Adrenal gland (tissue), 12 donors: Measurements from ENCODE around the gene DACT3. TPM values are rescaled to one million over a fixed set of nuclear protein-coding genes. Genes with fewer than 3 reads are reported as not detected.

ENCODE experiments used
- DNase-seq, 7 donors: peaks; one replicate each; pipeline ENCODE4 v3.0.0-alpha.2; 2019 to 2020
- H3K27ac ChIP-seq, 5 donors: fragments of 200-600 bp; sonication (generic) in 4 of 5; 1 replicate in 3 of 5; 2 replicates in 2 of 5; pipeline versions ENCODE4 v1.5.1 to v1.8.0; 2016 to 2020; ENCODE audit warnings: mild to moderate bottlenecking in 1 of 5
- H3K27me3 ChIP-seq: fragments of 200-600 bp; 2 replicates; pipeline ENCODE4 v1.8.0; 2021
- H3K36me3 ChIP-seq, 2 donors: fragments of 200-600 bp; replicated peaks in 1 of 2; 1 replicate in 1 of 2; 2 replicates in 1 of 2; pipeline versions ENCODE4 v1.5.1 to v1.8.0; 2018 to 2022
- H3K4me1 ChIP-seq, 2 donors: fragments of 200-600 bp; replicated peaks in 1 of 2; 1 replicate in 1 of 2; 2 replicates in 1 of 2; pipeline versions ENCODE4 v1.5.1 to v1.8.0; 2018 to 2021
- H3K4me3 ChIP-seq, 4 donors: fragments of 200-600 bp; sonication (generic) in 3 of 4; one replicate each; pipeline ENCODE4 v1.5.1; 2016 to 2018
- H3K9me3 ChIP-seq, 3 donors: fragments of 200-600 bp; sonication (generic) in 1 of 3; replicated peaks in 1 of 3; 1 replicate in 2 of 3; 2 replicates in 1 of 3; pipeline versions ENCODE4 v1.5.1 to v1.8.0; 2016 to 2021
- POLR2A ChIP-seq, 2 donors: fragments of 450-650 bp; IDR thresholded peaks; one replicate each; pipeline ENCODE4 v1.6.1; 2017; ENCODE audit warnings: antibody characterized with exemption in 2 of 2, mild to moderate bottlenecking in 2 of 2, moderate library complexity in 1 of 2
- WGBS, 4 donors: extraction: QIAGEN DNeasy Blood & Tissue Kit in 2 of 4; methylation state at CpG; one replicate each; pipeline versions ENCODE4 v1.1.5 to v1.1.7; 2013 to 2017; 5-methylcytosine and 5-hydroxymethylcytosine counted together
- intact Hi-C, 2 donors: fragments of 100-400 bp; cut with DNase I; formaldehyde crosslinking; loops; one replicate each; pipeline versions ENCODE4 v1.14.1 to v1.15.0; 2022 to 2023
- polyA plus RNA-seq, 3 donors: library from polyadenylated mRNA; stranded (reverse); fragments of 200-250 nt in 2 of 3; fragments of 350-450 nt in 1 of 3; fragmentation: Illumina TruSeq in 1 of 3; extraction: RNeasy Lipid Tissue Mini Kit (QIAGEN cat#74804) in 1 of 3; gene quantifications; one replicate each; pipeline ENCODE4 v1.2.3, GENCODE V29; 2013 to 2014
- total RNA-seq, 9 donors: library from RNA; depleted of rRNA in 4 of 9; stranded (reverse); fragments of >200 nt in 4 of 9; fragments of 120-200 nt in 1 of 9; fragmentation: NEBNext Ultra II Directional in 1 of 9; extraction: Animal tissue kit (Norgen Biotek cat#: 25700) in 1 of 9; gene quantifications; one replicate each; pipeline versions ENCODE4 v1.1.0 to v1.2.4, GENCODE V29; 2013 to 2023
- TF ChIP-seq, protein P1 (sequence below), 6 experiments: fragments of 450-650 bp in 4 of 6; fragments of 200-600 bp in 2 of 6; sonication (generic) in 1 of 6; IDR thresholded peaks; 1 replicate in 5 of 6; 2 replicates in 1 of 6; pipeline versions ENCODE4 v1.5.1 to v1.8.0; 2016 to 2021; ENCODE audit warnings: antibody characterized with exemption in 6 of 6, mild to moderate bottlenecking in 2 of 6, moderate library complexity in 1 of 6
- donor health status: healthy with polysubstance abuse.
- donor health status: Bipolar disorder and iron deficiency.
- donor health status: DM: yes; HTN: yes; CAD: no.
- donor health status: DM: no; HTN: no; CAD: no.
- donor health status: DM: no; HTN: no; CAD: no.
- donor health status: DM: yes; HTN: yes; CAD: no.

The DACT3 gene
- total and polyA plus RNA-seq, 12 donors: 1.7 to 9.8 (median 3.7) TPM

GRCh38 chr19:46648961-46649960 is 11.7 kb downstream of the DACT3 start:
- no peaks in the 10 kb centered on the region for H3K4me1 ChIP-seq
- H3K36me3 ChIP-seq: no peaks in the 10 kb centered on the region
- H3K9me3 ChIP-seq: no peaks in the 10 kb centered on the region
- H3K27me3 ChIP-seq: peaks cover 15% of the 10 kb centered on the region
- no peak for DNase-seq
- no peak for TF ChIP-seq POLR2A (IDR thresholded peaks at IDR 0.05)
- intact Hi-C loops: no loop called here
- no peak overlapping the region for H3K27ac ChIP-seq
- no peak overlapping the region for H3K4me3 ChIP-seq
- 29 to 38% (median 31%) methylated on average over 2 to 144 of the region's 144 CpGs for WGBS, 4 donors

DNA sequence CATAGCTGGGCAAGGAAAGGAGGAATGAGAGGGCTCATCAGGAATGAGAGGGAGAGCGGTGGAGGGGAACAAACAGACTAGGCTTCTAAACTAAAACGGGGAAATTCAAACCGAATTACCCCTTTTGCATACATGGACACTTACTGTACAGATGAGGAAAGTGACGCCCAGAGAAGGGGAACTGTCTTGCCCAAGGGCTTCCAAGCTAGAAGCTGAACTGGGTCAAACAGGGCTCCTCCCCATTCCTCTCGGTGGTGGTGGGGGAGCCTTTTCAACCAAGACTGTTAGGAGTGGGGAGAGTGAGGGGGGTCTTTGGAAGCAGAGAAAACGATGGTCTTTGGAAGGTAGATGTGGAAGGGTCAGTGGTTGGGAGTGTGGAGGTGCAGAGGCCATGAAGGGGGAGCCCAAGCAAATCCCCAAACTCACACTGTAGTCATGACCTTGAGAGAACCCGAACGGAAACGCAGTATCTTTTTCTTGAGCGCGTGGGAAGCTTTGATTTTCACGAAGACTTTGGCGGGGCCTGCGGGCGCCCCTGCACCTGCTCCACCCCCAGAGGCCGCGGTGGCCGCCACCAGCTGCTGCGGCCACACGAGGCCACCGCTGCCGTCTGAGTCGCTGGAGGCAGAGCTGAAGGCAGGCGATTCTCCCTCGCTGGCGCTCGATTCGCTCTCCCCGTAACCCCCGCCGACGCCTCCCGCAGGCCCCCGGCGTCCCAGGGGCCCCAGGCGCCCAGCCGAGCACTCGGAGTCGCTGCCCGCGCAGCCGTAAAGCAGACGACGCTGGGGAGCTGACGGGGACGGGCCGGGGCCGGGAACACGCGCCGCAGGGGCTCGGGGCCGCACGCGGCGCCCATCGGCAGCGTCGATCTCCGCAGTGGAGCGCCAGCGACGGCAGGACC is 12.7 kb downstream of the DACT3 start:
- H3K27me3 ChIP-seq: peaks cover 15% of the 10 kb centered on the region
- intact Hi-C loops: no loop called here
- TF ChIP-seq POLR2A (IDR thresholded peaks at IDR 0.05): no peak
- TF ChIP-seq, protein P1, sequence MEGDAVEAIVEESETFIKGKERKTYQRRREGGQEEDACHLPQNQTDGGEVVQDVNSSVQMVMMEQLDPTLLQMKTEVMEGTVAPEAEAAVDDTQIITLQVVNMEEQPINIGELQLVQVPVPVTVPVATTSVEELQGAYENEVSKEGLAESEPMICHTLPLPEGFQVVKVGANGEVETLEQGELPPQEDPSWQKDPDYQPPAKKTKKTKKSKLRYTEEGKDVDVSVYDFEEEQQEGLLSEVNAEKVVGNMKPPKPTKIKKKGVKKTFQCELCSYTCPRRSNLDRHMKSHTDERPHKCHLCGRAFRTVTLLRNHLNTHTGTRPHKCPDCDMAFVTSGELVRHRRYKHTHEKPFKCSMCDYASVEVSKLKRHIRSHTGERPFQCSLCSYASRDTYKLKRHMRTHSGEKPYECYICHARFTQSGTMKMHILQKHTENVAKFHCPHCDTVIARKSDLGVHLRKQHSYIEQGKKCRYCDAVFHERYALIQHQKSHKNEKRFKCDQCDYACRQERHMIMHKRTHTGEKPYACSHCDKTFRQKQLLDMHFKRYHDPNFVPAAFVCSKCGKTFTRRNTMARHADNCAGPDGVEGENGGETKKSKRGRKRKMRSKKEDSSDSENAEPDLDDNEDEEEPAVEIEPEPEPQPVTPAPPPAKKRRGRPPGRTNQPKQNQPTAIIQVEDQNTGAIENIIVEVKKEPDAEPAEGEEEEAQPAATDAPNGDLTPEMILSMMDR (IDR thresholded peaks at IDR 0.05): no peak
- no peaks in the 10 kb centered on the region for H3K9me3 ChIP-seq
- H3K4me1 ChIP-seq: no peaks in the 10 kb centered on the region
- no peak overlapping the region for H3K27ac ChIP-seq
- 39 to 53% (median 44%) methylated on average over 12 to 63 of the region's 63 CpGs for WGBS, 4 donors
- DNase-seq: no peak
- no peaks in the 10 kb centered on the region for H3K36me3 ChIP-seq
- H3K4me3 ChIP-seq: no peak overlapping the region

- Histone ChIP-seq H3K27ac (no peak overlapping the region), H3K36me3 (no peaks in the 10 kb centered on the region), H3K4me3 (no peak overlapping the region), H3K4me1 (no peaks in the 10 kb centered on the region), H3K27me3 (peaks cover 15% of the 10 kb centered on the region), H3K9me3 (no peaks in the 10 kb centered on the region)
- 75 to 81% (median 78%) methylated on average over 3 of the region's 3 CpGs for WGBS, 4 donors
- TF ChIP-seq, protein P1 (IDR thresholded peaks at IDR 0.05): no peak
- no peak for TF ChIP-seq POLR2A (IDR thresholded peaks at IDR 0.05)
- DNase-seq: no peak
- intact Hi-C loops: no loop called here
These were observed 14.6 kb downstream of the DACT3 start for GRCh38 chr19:46646402-46646801.

DNA sequence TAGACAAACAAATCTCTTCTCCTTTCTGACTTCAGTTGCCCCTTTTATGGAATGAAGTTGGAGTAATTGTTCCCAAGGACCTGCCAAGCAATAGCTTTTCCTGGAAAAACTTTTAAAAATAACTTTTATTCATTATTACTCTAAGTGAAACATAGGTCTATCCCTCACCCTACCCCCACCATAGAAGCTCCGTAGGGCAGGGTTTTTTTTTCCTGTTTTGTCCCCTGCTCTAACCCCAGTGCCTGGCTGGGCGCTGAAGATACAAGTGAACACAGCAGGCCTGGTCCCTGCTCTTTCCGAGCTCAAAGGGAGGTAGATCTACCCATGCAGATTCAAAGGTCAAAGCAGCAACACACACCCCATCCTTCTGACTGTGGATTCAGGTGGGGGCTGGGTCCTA is 16.3 kb downstream of the DACT3 start:
- no peak overlapping the region for H3K4me3 ChIP-seq
- peak overlapping the region in 1 of 5 donors; percentile 58 for H3K27ac ChIP-seq
- H3K4me1 ChIP-seq: peaks cover 0 to 4% of the 10 kb centered on the region in 2 donors

More for the DNA sequence above, 16.3 kb downstream of the DACT3 start:
- DNase-seq: no peak
- 43 to 60% (median 52%) methylated on average over 3 of the region's 3 CpGs for WGBS, 4 donors
- TF ChIP-seq, protein P1 (IDR thresholded peaks at IDR 0.05): no peak
- TF ChIP-seq POLR2A (IDR thresholded peaks at IDR 0.05): no peak
- intact Hi-C loops: no loop called here
- Histone ChIP-seq H3K27me3 (peaks cover 17% of the 10 kb centered on the region), H3K36me3 (no peaks in the 10 kb centered on the region), H3K9me3 (no peaks in the 10 kb centered on the region)
